HepG2 (cell line): ENCODE results near the gene GDAP2. TPM values are rescaled to one million over a fixed set of nuclear protein-coding genes. Genes with fewer than 3 reads are reported as not detected.

Experiments
- ATAC-seq: fragments of 200-7000 bp; cut with Tn5 transposase; 3 replicates; pipeline ENCODE4 v1.9.1; 2020; ENCODE audit warnings: mild to moderate bottlenecking, moderate library complexity
- BruUV-seq: library from RNA; stranded (reverse); fragments of 400-500 nt; replicated peaks from 2 replicates; lab custom pipeline; 2021; lab: Mats Ljungman, UMichigan
- CTCF ChIA-PET: fragments of 300-600 bp; formaldehyde crosslinking; extraction: SDS; loops from one replicate; lab custom pipeline; 2021; ENCODE audit warnings: low total read pairs, inconsistent platforms, low intra/inter-chr PET ratio; lab: Yijun Ruan, JAX
- POLR2A ChIA-PET: fragments of 350-600 bp; sonication (Branson Sonifier 250); formaldehyde crosslinking; loops from one replicate; lab custom pipeline; 2020; ENCODE audit warnings: antibody characterized with exemption, inconsistent platforms; lab: Yijun Ruan, JAX
- DNase-seq: peaks from one replicate; pipeline ENCODE4 v3.0.0-alpha.2; 2015; ENCODE audit warnings: low spot score
- FAIRE-seq: peaks from 3 replicates; lab custom pipeline; 2011; peaks lifted over from hg19 to GRCh38; lab: Jason Lieb, UNC
- H2AFZ ChIP-seq: one replicate; pipeline ENCODE4 v1.6.1; 2011; ENCODE audit warnings: low read length, inconsistent platforms
- H3K27ac ChIP-seq: fragments of 300-600 bp; 3 replicates; pipeline ENCODE4 v1.8.0; 2011; ENCODE audit warnings: mixed run types, mild to moderate bottlenecking, mixed read lengths, low read length, inconsistent platforms; ENCODE audit not compliant: insufficient read depth; ENCODE audit errors: extremely low read length
- H3K27me3 ChIP-seq, 2 experiments: fragments of 200-600 bp in 1 of 2; 2 replicates in 1 of 2; 3 replicates in 1 of 2; pipeline versions ENCODE4 v1.6.0 to v1.8.0; 2011; ENCODE audit warnings: low read length in 2 of 2, mild to moderate bottlenecking in 2 of 2, moderate library complexity in 2 of 2, inconsistent platforms in 1 of 2; ENCODE audit not compliant: insufficient read depth in 2 of 2, control insufficient read depth in 1 of 2
- H3K36me3 ChIP-seq, 2 experiments: fragments of 200-600 bp in 1 of 2; replicated peaks in 1 of 2; 2 replicates in 1 of 2; 3 replicates in 1 of 2; pipeline versions ENCODE4 v1.5.1 to v1.8.0; 2011; ENCODE audit warnings: low read length in 2 of 2, inconsistent platforms in 1 of 2; ENCODE audit not compliant: insufficient read depth in 2 of 2, control insufficient read depth in 1 of 2
- H3K4me1 ChIP-seq: 2 replicates; pipeline ENCODE4 v1.5.1; 2012; ENCODE audit warnings: low read length, inconsistent platforms; ENCODE audit not compliant: insufficient read depth
- H3K4me2 ChIP-seq: 2 replicates; pipeline ENCODE4 v1.6.0; 2011; ENCODE audit warnings: low read depth, low read length, inconsistent platforms
- H3K4me3 ChIP-seq, 3 experiments: fragments of 200-600 bp in 1 of 3; sonication (generic), shearing (Covaris generic) in 1 of 3; replicated peaks in 1 of 3; 2 replicates each; pipeline ENCODE4 v1.5.1; 2011 to 2016; ENCODE audit warnings: low read length in 3 of 3, inconsistent platforms in 2 of 3, low read depth in 2 of 3, mild to moderate bottlenecking in 2 of 3, control low read depth in 1 of 3, mixed read lengths in 1 of 3; ENCODE audit not compliant: insufficient read depth in 1 of 3
- H3K79me2 ChIP-seq: one replicate; pipeline ENCODE4 v1.6.1; 2011; ENCODE audit warnings: low read length, inconsistent platforms; ENCODE audit not compliant: insufficient read depth
- H3K9ac ChIP-seq: 2 replicates; pipeline ENCODE4 v1.6.0; 2011; ENCODE audit warnings: mild to moderate bottlenecking, low read depth, low read length, inconsistent platforms; ENCODE audit not compliant: insufficient read depth
- H3K9me3 ChIP-seq: 2 replicates; pipeline ENCODE4 v1.5.1; 2012; ENCODE audit warnings: mild to moderate bottlenecking, low read length
- H4K20me1 ChIP-seq: 2 replicates; pipeline ENCODE4 v1.6.0; 2011; ENCODE audit warnings: inconsistent platforms, mild to moderate bottlenecking, low read length, moderate library complexity; ENCODE audit not compliant: insufficient read depth
- CBX1 ChIP-seq: IDR thresholded peaks from one replicate; pipeline ENCODE4 v1.6.1; 2016; ENCODE audit warnings: antibody characterized with exemption, low read depth
- LCORL ChIP-seq, 2 experiments: fragments of 450-650 bp in 1 of 2; sonication (generic) in 1 of 2; formaldehyde crosslinking in 1 of 2; IDR thresholded peaks; 2 replicates each; pipeline versions ENCODE4 v1.5.0 to v1.6.1; 2017 to 2020; ENCODE audit warnings: antibody characterized with exemption in 1 of 2, missing genetic modification reagents in 1 of 2
- ZBTB21 ChIP-seq: sonication (generic); formaldehyde crosslinking; IDR thresholded peaks from 2 replicates; pipeline ENCODE4 v1.4.0; 2020; ENCODE audit warnings: missing genetic modification reagents
- ZC3H13 ChIP-seq: sonication (generic); formaldehyde crosslinking; IDR thresholded peaks from 2 replicates; pipeline ENCODE4 v1.8.1; 2023; ENCODE audit warnings: mild to moderate bottlenecking, missing genetic modification reagents, moderate library complexity
- ZKSCAN1 ChIP-seq: fragments of 150-350 bp; IDR thresholded peaks from 2 replicates; pipeline ENCODE4 v1.6.1; 2014; ENCODE audit warnings: low read length
- ZMAT5 ChIP-seq: sonication (generic); formaldehyde crosslinking; IDR thresholded peaks from 2 replicates; pipeline ENCODE4 v1.5.0; 2020; ENCODE audit warnings: mild to moderate bottlenecking, low read depth, missing genetic modification reagents, borderline replicate concordance
- ZNF547 ChIP-seq: sonication (generic); formaldehyde crosslinking; IDR thresholded peaks from 2 replicates; pipeline ENCODE4 v1.5.1; 2020; ENCODE audit warnings: mild to moderate bottlenecking, missing genetic modification reagents
- ZNF709 ChIP-seq: sonication (generic); formaldehyde crosslinking; IDR thresholded peaks from 2 replicates; pipeline ENCODE4 v1.5.0; 2020; ENCODE audit warnings: mild to moderate bottlenecking, missing genetic modification reagents
- ZNF740 ChIP-seq: sonication (generic); formaldehyde crosslinking; IDR thresholded peaks from 2 replicates; pipeline ENCODE4 v1.4.0; 2020; ENCODE audit warnings: missing genetic modification reagents
- ZNF788 ChIP-seq: sonication (generic); formaldehyde crosslinking; IDR thresholded peaks from 2 replicates; pipeline ENCODE4 v1.5.0; 2020; ENCODE audit warnings: mild to moderate bottlenecking, missing genetic modification reagents, borderline replicate concordance
- WGBS: methylation state at CpG from one replicate; pipeline ENCODE4 v1.1.6; 2017; ENCODE audit warnings: low lambda C conversion rate; 5-methylcytosine and 5-hydroxymethylcytosine counted together
- in situ Hi-C: cut with HindIII; loops from 2 replicates; pipeline ENCODE4 v1.10.0; 2017; ENCODE audit warnings: low pct_unique_long_range_greater_than_20kb; ENCODE audit not compliant: extremely low pct_ligation_motif_present
- intact Hi-C: fragments of 100-400 bp; cut with micrococcal nuclease; formaldehyde crosslinking; loops from one replicate; pipeline ENCODE4 v1.10.0; 2022; ENCODE audit not compliant: unreplicated experiment
- polyA plus RNA-seq, 8 experiments: library from polyadenylated mRNA; depleted of rRNA in 3 of 8; stranded (reverse) in 7 of 8; unstranded in 1 of 8; fragments of >200 nt; fragmentation: Illumina TruSeq in 4 of 8; extraction: Trizol in 4 of 8; gene quantifications; 2 replicates each; pipeline versions ENCODE4 v1.2.1 to v1.2.3, GENCODE V29; 2011 to 2016; ENCODE audit warnings: low read depth in 4 of 8, missing spikeins in 1 of 8, mixed read lengths in 1 of 8; ENCODE audit not compliant: insufficient read depth in 1 of 8
- total RNA-seq, 5 experiments: library from RNA; depleted of rRNA; stranded (reverse); fragments of >200 nt; fragmentation: Illumina TruSeq; extraction: Trizol; gene quantifications; 2 replicates each; pipeline ENCODE4 v1.2.3, GENCODE V29; 2016; ENCODE audit warnings: low read depth in 1 of 5

The GDAP2 gene
- total and polyA plus RNA-seq, 2 of the 13 experiments (the other 11 are each of a cell fraction or from before 2014, with no cell fraction given) = 11.4 to 23.2 TPM

- Histone ChIP-seq H3K36me3 (no peaks in the 10 kb centered on the region), H3K4me3 (no peak overlapping the region), H3K27me3 (no peaks in the 10 kb centered on the region)
- ATAC-seq = no peak
- intact Hi-C loops (no loop called here), in situ Hi-C loops (no loop called here)
- FAIRE-seq = no peak
- TF ChIP-seq LCORL (IDR thresholded peaks at IDR 0.05) = no peak
- no peak for TF ChIP-seq LCORL (CRISPR knock-in tag; IDR thresholded peaks at IDR 0.05)
- TF ChIP-seq ZNF547 (CRISPR knock-in tag) = no peak
- TF ChIP-seq ZBTB21 (CRISPR knock-in tag) = no peak
- TF ChIP-seq ZMAT5 = no peak
- no peak for TF ChIP-seq CBX1
- no peak for TF ChIP-seq ZKSCAN1
- TF ChIP-seq ZC3H13 (CRISPR knock-in tag) = no peak
- TF ChIP-seq ZNF788 (CRISPR knock-in tag) = no peak
- no peak for TF ChIP-seq ZNF709 (CRISPR knock-in tag)
- TF ChIP-seq ZNF740 (CRISPR knock-in tag) = no peak
- TF ChIP-seq, all 625 proteins: peak for 0
- WGBS = 31% methylated on average over 4 of the region's 4 CpGs
- Histone ChIP-seq H3K4me1 (peaks cover 38% of the 10 kb centered on the region), H4K20me1 (no peaks in the 10 kb centered on the region), H3K79me2 (no peaks in the 10 kb centered on the region), H3K9me3 (no peaks in the 10 kb centered on the region), H3K4me2 (no peak overlapping the region), H2AFZ (no peak overlapping the region), H3K27ac (no peak overlapping the region), H3K9ac (no peak overlapping the region)
- no peak for DNase-seq
- ChIA-PET POLR2A (no interaction called here), CTCF (no interaction called here)
- BruUV-seq = no TSS peak
Observed at GRCh38 chr1:117819301-117819700, 110.1 kb downstream of the GDAP2 start.
